ENCODE data around the gene CD276.
"Not testable (repeated sequence)": the region's sequence is repeated elsewhere in the genome, so short reads cannot be mapped to it uniquely, and the experiment has no call there.

Gene CD276

DNA sequence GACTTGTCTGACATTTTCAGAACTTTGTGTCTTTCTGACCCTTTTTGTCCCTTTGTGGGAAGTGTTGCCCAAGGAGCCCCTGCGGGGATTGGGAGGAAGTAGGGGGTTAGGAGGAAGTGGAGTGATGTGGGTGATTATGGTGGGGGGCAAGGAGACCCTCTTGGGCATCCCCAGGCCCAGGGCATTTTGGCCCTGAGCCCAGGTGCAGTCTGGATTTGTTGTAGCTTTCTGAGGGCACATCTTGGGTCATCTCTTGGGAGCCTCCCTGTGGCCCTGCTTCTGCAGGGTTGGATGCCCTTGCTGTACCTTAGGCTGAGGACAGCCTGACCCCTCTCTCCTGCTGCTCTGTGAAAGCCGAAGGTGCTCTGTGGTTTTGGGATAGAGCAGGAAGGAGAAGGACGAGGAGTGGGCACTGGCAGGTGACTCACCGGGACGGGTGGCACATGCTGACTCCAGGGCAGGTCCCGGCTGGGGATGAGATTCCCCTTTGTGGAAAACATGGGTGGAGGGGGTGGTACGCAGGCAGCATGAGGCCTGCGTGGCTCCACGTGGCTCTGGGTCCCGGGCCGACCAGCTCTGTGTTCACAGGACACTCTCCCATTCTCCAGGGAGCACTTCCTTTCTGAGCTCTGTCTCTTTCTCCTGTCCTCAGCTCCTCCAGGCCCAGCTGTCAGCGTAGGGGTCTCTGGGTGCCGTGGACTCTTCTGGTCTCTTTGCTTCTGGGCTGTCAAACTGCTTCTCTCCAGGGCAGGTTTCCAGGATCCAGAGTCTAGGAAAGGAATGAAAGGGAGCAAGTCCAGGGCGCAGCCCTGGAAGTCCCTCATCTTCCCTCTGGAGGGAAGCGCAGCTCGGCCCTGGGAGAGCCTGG is 11.8 kb downstream of the CD276 start:
- H3K4me1 ChIP-seq (ENCODE audit: control insufficient read depth in 5 of 5, insufficient read depth in 5 of 5, low read length in 5 of 5) = peaks cover 23 to 56% (median 53%) of the 10 kb centered on the region in 5 donors

DNA sequence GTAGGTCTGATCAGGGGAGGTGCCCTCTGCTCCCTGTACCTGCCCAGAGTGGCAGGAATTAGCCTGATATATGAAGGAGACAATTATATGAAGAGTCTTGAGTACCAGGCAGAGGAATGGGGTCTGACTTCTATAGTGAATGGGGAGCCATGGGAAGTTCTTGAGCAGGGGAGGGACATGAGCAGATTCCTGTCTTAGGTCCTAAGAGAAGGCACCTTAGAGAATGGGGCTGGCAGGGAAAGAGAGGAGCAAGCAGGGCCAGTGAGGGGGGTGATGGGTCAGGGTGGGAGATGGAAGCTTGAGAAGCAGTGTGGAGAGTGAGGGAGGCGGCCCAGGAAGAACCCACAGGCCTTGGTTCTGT is 12.4 kb downstream of the CD276 start:
- Histone ChIP-seq H3K27me3 (ENCODE audit: control insufficient read depth in 5 of 5, insufficient read depth in 4 of 5, low read length in 5 of 5) (no peaks in the 10 kb centered on the region), H3K27ac (ENCODE audit: low read depth, low read length) (peak overlapping the region; percentile 41), H3K9ac (ENCODE audit: low read length in 5 of 5) (peak overlapping the region in 1 of 5 donors; percentile 50), H3K4me3 (ENCODE audit: low read depth in 1 of 5, low read length in 5 of 5) (peak overlapping the region in 1 of 5 donors; percentile 11), H3K4me1 (ENCODE audit: control insufficient read depth in 5 of 5, insufficient read depth in 5 of 5, low read length in 5 of 5) (peaks cover 18 to 50% (median 47%) of the 10 kb centered on the region in 5 donors), H3K9me3 (ENCODE audit: control insufficient read depth in 5 of 5, low read length in 5 of 5) (no peaks in the 10 kb centered on the region), H3K36me3 (ENCODE audit: control insufficient read depth in 5 of 5, insufficient read depth in 5 of 5, low read length in 5 of 5) (peaks cover 0 to 23% (median 2%) of the 10 kb centered on the region in 5 donors)

More for the DNA sequence above, 11.8 kb downstream of the CD276 start:
- Histone ChIP-seq H3K4me3 (ENCODE audit: low read depth in 1 of 5, low read length in 5 of 5) (no peak overlapping the region), H3K27ac (ENCODE audit: low read depth, low read length) (peak overlapping the region; percentile 41), H3K36me3 (ENCODE audit: control insufficient read depth in 5 of 5, insufficient read depth in 5 of 5, low read length in 5 of 5) (peaks cover 0 to 20% (median 2%) of the 10 kb centered on the region in 5 donors), H3K27me3 (ENCODE audit: control insufficient read depth in 5 of 5, insufficient read depth in 4 of 5, low read length in 5 of 5) (no peaks in the 10 kb centered on the region), H3K9ac (ENCODE audit: low read length in 5 of 5) (peak overlapping the region in 1 of 5 donors; percentile 50), H3K9me3 (ENCODE audit: control insufficient read depth in 5 of 5, low read length in 5 of 5) (no peaks in the 10 kb centered on the region)

- Histone ChIP-seq H3K9ac (ENCODE audit: low read length in 5 of 5) (peak overlapping the region in 1 of 5 donors; percentile 50), H3K9me3 (ENCODE audit: control insufficient read depth in 5 of 5, low read length in 5 of 5) (no peaks in the 10 kb centered on the region), H3K4me1 (ENCODE audit: control insufficient read depth in 5 of 5, insufficient read depth in 5 of 5, low read length in 5 of 5) (peaks cover 18 to 46% (median 43%) of the 10 kb centered on the region in 5 donors), H3K27me3 (ENCODE audit: control insufficient read depth in 5 of 5, insufficient read depth in 4 of 5, low read length in 5 of 5) (no peaks in the 10 kb centered on the region), H3K36me3 (ENCODE audit: control insufficient read depth in 5 of 5, insufficient read depth in 5 of 5, low read length in 5 of 5) (peaks cover 0 to 23% (median 2%) of the 10 kb centered on the region in 5 donors), H3K27ac (ENCODE audit: low read depth, low read length) (peak overlapping the region; percentile 41), H3K4me3 (ENCODE audit: low read depth in 1 of 5, low read length in 5 of 5) (peak overlapping the region in 1 of 5 donors; percentile 11)
Measured at GRCh38 chr15:73697033-73697467, 12.9 kb downstream of the CD276 start.

DNA sequence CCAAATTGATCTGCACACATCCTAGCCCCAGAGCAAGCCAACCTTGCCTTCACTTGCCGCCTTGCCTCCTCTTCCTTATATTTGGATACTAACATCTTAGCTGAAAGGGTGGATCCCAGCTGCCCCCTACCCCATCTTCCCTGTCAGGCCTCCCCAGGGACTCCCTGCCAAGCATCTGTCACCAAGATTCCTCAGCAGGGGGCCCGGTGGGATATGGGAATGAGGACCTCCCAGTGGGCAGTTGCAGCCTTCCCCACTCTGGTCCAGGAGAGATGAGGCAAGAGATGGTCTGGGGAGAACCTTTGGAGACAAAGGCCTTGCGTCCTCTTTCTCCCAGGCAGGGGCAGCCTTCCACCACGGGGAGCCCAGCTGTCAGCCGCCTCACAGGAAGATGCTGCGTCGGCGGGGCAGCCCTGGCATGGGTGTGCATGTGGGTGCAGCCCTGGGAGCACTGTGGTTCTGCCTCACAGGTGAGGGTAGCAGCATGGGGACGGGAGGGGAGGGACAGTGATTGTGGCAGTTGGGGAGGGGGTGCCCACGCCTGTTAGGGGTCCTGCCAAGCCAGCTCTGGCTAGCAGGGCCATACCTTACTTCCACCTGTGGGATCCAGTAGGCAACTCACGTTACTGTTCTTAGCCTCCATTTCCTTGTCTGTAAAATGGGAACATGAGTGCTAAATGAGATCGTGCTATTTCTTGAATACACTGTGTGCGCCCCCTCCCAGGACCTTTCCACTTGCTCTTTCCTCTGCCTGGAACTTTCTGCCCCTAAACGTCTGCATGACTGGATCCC is 15.3 kb downstream of the CD276 start:
- H3K4me3 ChIP-seq (ENCODE audit: low read depth in 1 of 5, low read length in 5 of 5) = no peak overlapping the region
- H3K27ac ChIP-seq (ENCODE audit: low read depth, low read length) = no peak overlapping the region
- H3K27me3 ChIP-seq (ENCODE audit: control insufficient read depth in 5 of 5, insufficient read depth in 4 of 5, low read length in 5 of 5) = no peaks in the 10 kb centered on the region
- H3K36me3 ChIP-seq (ENCODE audit: control insufficient read depth in 5 of 5, insufficient read depth in 5 of 5, low read length in 5 of 5) = peaks cover 0 to 43% (median 24%) of the 10 kb centered on the region in 5 donors
- no peak overlapping the region for H3K9ac ChIP-seq (ENCODE audit: low read length in 5 of 5)
- no peaks in the 10 kb centered on the region for H3K9me3 ChIP-seq (ENCODE audit: control insufficient read depth in 5 of 5, low read length in 5 of 5)
- H3K4me1 ChIP-seq (ENCODE audit: control insufficient read depth in 5 of 5, insufficient read depth in 5 of 5, low read length in 5 of 5) = peaks cover 14 to 37% (median 35%) of the 10 kb centered on the region in 5 donors

GRCh38 chr15:73700041-73700842 is 16.1 kb downstream of the CD276 start:
- Histone ChIP-seq H3K4me1 (ENCODE audit: control insufficient read depth in 5 of 5, insufficient read depth in 5 of 5, low read length in 5 of 5) (peaks cover 11 to 29% (median 27%) of the 10 kb centered on the region in 5 donors), H3K27ac (ENCODE audit: low read depth, low read length) (no peak overlapping the region), H3K9ac (ENCODE audit: low read length in 5 of 5) (no peak overlapping the region), H3K36me3 (ENCODE audit: control insufficient read depth in 5 of 5, insufficient read depth in 5 of 5, low read length in 5 of 5) (peaks cover 0 to 50% (median 26%) of the 10 kb centered on the region in 5 donors), H3K27me3 (ENCODE audit: control insufficient read depth in 5 of 5, insufficient read depth in 4 of 5, low read length in 5 of 5) (no peaks in the 10 kb centered on the region), H3K9me3 (ENCODE audit: control insufficient read depth in 5 of 5, low read length in 5 of 5) (no peaks in the 10 kb centered on the region), H3K4me3 (ENCODE audit: low read depth in 1 of 5, low read length in 5 of 5) (no peak overlapping the region)

GRCh38 chr15:73702311-73703239 is 18.4 kb downstream of the CD276 start:
- peaks cover 0 to 69% (median 39%) of the 10 kb centered on the region in 5 donors for H3K36me3 ChIP-seq (ENCODE audit: control insufficient read depth in 5 of 5, insufficient read depth in 5 of 5, low read length in 5 of 5)
- H3K4me1 ChIP-seq (ENCODE audit: control insufficient read depth in 5 of 5, insufficient read depth in 5 of 5, low read length in 5 of 5); H3K27ac ChIP-seq (ENCODE audit: low read depth, low read length); H3K4me3 ChIP-seq (ENCODE audit: low read depth in 1 of 5, low read length in 5 of 5); H3K9me3 ChIP-seq (ENCODE audit: control insufficient read depth in 5 of 5, low read length in 5 of 5); H3K9ac ChIP-seq (ENCODE audit: low read length in 5 of 5); H3K27me3 ChIP-seq (ENCODE audit: control insufficient read depth in 5 of 5, insufficient read depth in 4 of 5, low read length in 5 of 5): not testable (repeated sequence)

DNA sequence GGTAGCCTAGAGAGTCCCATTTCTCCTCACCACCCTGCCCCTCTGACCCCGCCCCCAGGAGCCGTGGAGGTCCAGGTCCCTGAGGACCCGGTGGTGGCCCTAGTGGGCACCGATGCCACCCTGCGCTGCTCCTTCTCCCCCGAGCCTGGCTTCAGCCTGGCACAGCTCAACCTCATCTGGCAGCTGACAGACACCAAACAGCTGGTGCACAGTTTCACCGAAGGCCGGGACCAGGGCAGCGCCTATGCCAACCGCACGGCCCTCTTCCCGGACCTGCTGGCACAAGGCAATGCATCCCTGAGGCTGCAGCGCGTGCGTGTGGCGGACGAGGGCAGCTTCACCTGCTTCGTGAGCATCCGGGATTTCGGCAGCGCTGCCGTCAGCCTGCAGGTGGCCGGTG is 19.4 kb downstream of the CD276 start:
- H3K27me3 ChIP-seq (ENCODE audit: control insufficient read depth in 5 of 5, insufficient read depth in 4 of 5, low read length in 5 of 5); H3K9ac ChIP-seq (ENCODE audit: low read length in 5 of 5); H3K4me3 ChIP-seq (ENCODE audit: low read depth in 1 of 5, low read length in 5 of 5); H3K27ac ChIP-seq (ENCODE audit: low read depth, low read length); H3K4me1 ChIP-seq (ENCODE audit: control insufficient read depth in 5 of 5, insufficient read depth in 5 of 5, low read length in 5 of 5); H3K9me3 ChIP-seq (ENCODE audit: control insufficient read depth in 5 of 5, low read length in 5 of 5): not testable (repeated sequence)
- H3K36me3 ChIP-seq (ENCODE audit: control insufficient read depth in 5 of 5, insufficient read depth in 5 of 5, low read length in 5 of 5) = peaks cover 0 to 74% (median 49%) of the 10 kb centered on the region in 5 donors

DNA sequence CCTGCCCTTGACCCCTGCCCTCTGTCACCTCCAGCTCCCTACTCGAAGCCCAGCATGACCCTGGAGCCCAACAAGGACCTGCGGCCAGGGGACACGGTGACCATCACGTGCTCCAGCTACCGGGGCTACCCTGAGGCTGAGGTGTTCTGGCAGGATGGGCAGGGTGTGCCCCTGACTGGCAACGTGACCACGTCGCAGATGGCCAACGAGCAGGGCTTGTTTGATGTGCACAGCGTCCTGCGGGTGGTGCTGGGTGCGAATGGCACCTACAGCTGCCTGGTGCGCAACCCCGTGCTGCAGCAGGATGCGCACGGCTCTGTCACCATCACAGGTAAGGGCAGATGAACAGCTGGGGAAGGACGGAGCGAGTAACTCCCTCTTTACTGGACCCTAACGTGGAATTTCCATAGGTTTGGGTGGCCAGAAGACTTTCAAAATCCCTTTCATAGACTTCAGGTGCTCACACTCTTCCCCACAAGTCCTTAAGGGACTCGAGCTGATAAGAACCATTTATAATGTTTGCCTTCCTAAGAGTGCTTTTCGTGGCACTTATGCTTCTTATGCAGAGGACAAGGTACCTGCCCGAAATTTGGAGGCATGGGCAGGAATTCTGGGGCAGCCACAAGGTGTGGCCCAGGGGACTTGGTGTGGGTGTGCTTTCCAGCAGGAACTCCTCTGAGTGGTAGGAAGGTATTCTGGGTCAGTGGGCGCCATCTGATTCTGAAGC is 20.1 kb downstream of the CD276 start:
- not testable (repeated sequence) for H3K4me3 ChIP-seq (ENCODE audit: low read depth in 1 of 5, low read length in 5 of 5); H3K4me1 ChIP-seq (ENCODE audit: control insufficient read depth in 5 of 5, insufficient read depth in 5 of 5, low read length in 5 of 5); H3K27ac ChIP-seq (ENCODE audit: low read depth, low read length); H3K9ac ChIP-seq (ENCODE audit: low read length in 5 of 5); H3K27me3 ChIP-seq (ENCODE audit: control insufficient read depth in 5 of 5, insufficient read depth in 4 of 5, low read length in 5 of 5); H3K9me3 ChIP-seq (ENCODE audit: control insufficient read depth in 5 of 5, low read length in 5 of 5)
- peaks cover 0 to 75% (median 54%) of the 10 kb centered on the region in 5 donors for H3K36me3 ChIP-seq (ENCODE audit: control insufficient read depth in 5 of 5, insufficient read depth in 5 of 5, low read length in 5 of 5)
